Measurements from ENCODE around the gene BARHL2.

The BARHL2 gene

GRCh38 chr1:90716552-90717355 lies at the start of gene BARHL2:
BARHL2 (minus strand) TSS chr1:90717302; CDS start chr1:90717195, 107 bp downstream.
- H3K4me3 ChIP-seq (ENCODE audit: low read length in 2 of 2): peak within 1 kb of the TSS; percentile 47 to 62
- no peaks in the 10 kb centered on the region for H3K9me3 ChIP-seq (ENCODE audit: control insufficient read depth in 2 of 2, low read length in 2 of 2)
- no peak within 1 kb of the TSS for H3K27ac ChIP-seq (ENCODE audit: low read depth in 2 of 2, low read length in 2 of 2)
- H3K9ac ChIP-seq (ENCODE audit: low read depth in 1 of 2, low read length in 2 of 2): no peak within 1 kb of the TSS
- H3K36me3 ChIP-seq (ENCODE audit: control insufficient read depth in 2 of 2, insufficient read depth in 2 of 2, low read length in 2 of 2): no peaks in the 10 kb centered on the region
- H3K27me3 ChIP-seq (ENCODE audit: control insufficient read depth in 2 of 2, insufficient read depth in 2 of 2, low read length in 2 of 2): peaks cover 70 to 82% of the 10 kb centered on the region in 2 donors
- peaks cover 0 to 9% of the 10 kb centered on the region in 2 donors for H3K4me1 ChIP-seq (ENCODE audit: control insufficient read depth in 2 of 2, insufficient read depth in 2 of 2, low read length in 2 of 2)

DNA sequence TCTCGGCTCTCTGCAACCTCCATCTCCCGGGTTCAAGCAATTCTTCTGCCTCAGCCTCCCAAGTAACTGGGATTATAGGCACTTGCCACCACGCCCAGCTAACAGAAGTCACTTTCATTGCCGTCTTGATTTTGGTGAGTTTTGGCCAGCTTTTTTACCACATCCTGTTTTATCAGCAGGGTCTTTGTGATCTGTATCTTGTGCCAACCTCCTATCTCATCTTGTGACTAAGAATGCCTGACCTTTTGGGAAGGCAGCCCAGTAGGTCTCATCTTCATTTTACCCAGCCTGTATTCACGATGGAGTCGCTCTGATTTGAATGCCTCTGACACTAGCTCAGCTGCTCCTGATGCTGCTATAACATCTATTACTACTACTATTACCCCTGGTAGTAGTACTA lies 46.8 kb upstream of the BARHL2 start:
- H3K9me3 ChIP-seq (ENCODE audit: control insufficient read depth in 2 of 2, low read length in 2 of 2): no peaks in the 10 kb centered on the region
- no peak overlapping the region for H3K4me3 ChIP-seq (ENCODE audit: low read length in 2 of 2)
- no peak overlapping the region for H3K9ac ChIP-seq (ENCODE audit: low read depth in 1 of 2, low read length in 2 of 2)
- no peaks in the 10 kb centered on the region for H3K36me3 ChIP-seq (ENCODE audit: control insufficient read depth in 2 of 2, insufficient read depth in 2 of 2, low read length in 2 of 2)
- no peak overlapping the region for H3K27ac ChIP-seq (ENCODE audit: low read depth in 2 of 2, low read length in 2 of 2)
- H3K4me1 ChIP-seq (ENCODE audit: control insufficient read depth in 2 of 2, insufficient read depth in 2 of 2, low read length in 2 of 2): no peaks in the 10 kb centered on the region
- peaks cover 4 to 7% of the 10 kb centered on the region in 2 donors for H3K27me3 ChIP-seq (ENCODE audit: control insufficient read depth in 2 of 2, insufficient read depth in 2 of 2, low read length in 2 of 2)

DNA sequence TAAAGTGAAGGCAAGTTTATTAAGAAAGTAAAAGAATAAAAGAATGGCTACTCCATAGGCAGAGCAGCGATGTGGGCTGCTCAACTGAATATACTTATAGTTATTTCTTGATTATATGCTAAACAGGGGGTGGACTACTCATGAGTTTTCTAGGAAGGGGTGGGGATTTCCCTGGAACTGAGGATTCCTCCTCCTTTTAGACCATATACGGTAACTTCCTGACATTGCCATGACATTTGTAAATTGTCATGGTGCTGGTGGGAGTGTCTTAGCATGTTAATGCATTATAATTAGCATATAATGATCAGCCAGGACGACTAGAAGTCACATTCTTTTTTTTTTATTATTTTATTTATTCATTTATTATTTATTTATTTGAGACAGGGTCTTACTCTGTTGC lies 46.4 kb upstream of the BARHL2 start:
- H3K4me1 ChIP-seq (ENCODE audit: control insufficient read depth in 2 of 2, insufficient read depth in 2 of 2, low read length in 2 of 2): no peaks in the 10 kb centered on the region
- peaks cover 4 to 7% of the 10 kb centered on the region in 2 donors for H3K27me3 ChIP-seq (ENCODE audit: control insufficient read depth in 2 of 2, insufficient read depth in 2 of 2, low read length in 2 of 2)
- no peaks in the 10 kb centered on the region for H3K9me3 ChIP-seq (ENCODE audit: control insufficient read depth in 2 of 2, low read length in 2 of 2)
- no peak overlapping the region for H3K4me3 ChIP-seq (ENCODE audit: low read length in 2 of 2)
- no peaks in the 10 kb centered on the region for H3K36me3 ChIP-seq (ENCODE audit: control insufficient read depth in 2 of 2, insufficient read depth in 2 of 2, low read length in 2 of 2)
- no peak overlapping the region for H3K27ac ChIP-seq (ENCODE audit: low read depth in 2 of 2, low read length in 2 of 2)
- H3K9ac ChIP-seq (ENCODE audit: low read depth in 1 of 2, low read length in 2 of 2): no peak overlapping the region

- Histone ChIP-seq H3K4me1 (ENCODE audit: control insufficient read depth in 2 of 2, insufficient read depth in 2 of 2, low read length in 2 of 2) (no peaks in the 10 kb centered on the region), H3K9me3 (ENCODE audit: control insufficient read depth in 2 of 2, low read length in 2 of 2) (no peaks in the 10 kb centered on the region), H3K36me3 (ENCODE audit: control insufficient read depth in 2 of 2, insufficient read depth in 2 of 2, low read length in 2 of 2) (no peaks in the 10 kb centered on the region), H3K27ac (ENCODE audit: low read depth in 2 of 2, low read length in 2 of 2) (no peak overlapping the region), H3K4me3 (ENCODE audit: low read length in 2 of 2) (no peak overlapping the region), H3K9ac (ENCODE audit: low read depth in 1 of 2, low read length in 2 of 2) (no peak overlapping the region), H3K27me3 (ENCODE audit: control insufficient read depth in 2 of 2, insufficient read depth in 2 of 2, low read length in 2 of 2) (peaks cover 4 to 7% of the 10 kb centered on the region in 2 donors)
These were observed 44.9 kb upstream of the BARHL2 start for GRCh38 chr1:90761781-90762589.

- no peak overlapping the region for H3K9ac ChIP-seq (ENCODE audit: low read depth in 1 of 2, low read length in 2 of 2)
- no peaks in the 10 kb centered on the region for H3K9me3 ChIP-seq (ENCODE audit: control insufficient read depth in 2 of 2, low read length in 2 of 2)
- H3K4me3 ChIP-seq (ENCODE audit: low read length in 2 of 2): no peak overlapping the region
- H3K36me3 ChIP-seq (ENCODE audit: control insufficient read depth in 2 of 2, insufficient read depth in 2 of 2, low read length in 2 of 2): no peaks in the 10 kb centered on the region
- peaks cover 4 to 7% of the 10 kb centered on the region in 2 donors for H3K27me3 ChIP-seq (ENCODE audit: control insufficient read depth in 2 of 2, insufficient read depth in 2 of 2, low read length in 2 of 2)
- H3K4me1 ChIP-seq (ENCODE audit: control insufficient read depth in 2 of 2, insufficient read depth in 2 of 2, low read length in 2 of 2): no peaks in the 10 kb centered on the region
- no peak overlapping the region for H3K27ac ChIP-seq (ENCODE audit: low read depth in 2 of 2, low read length in 2 of 2)
These were observed 44.1 kb upstream of the BARHL2 start for GRCh38 chr1:90761156-90761555.

- Histone ChIP-seq H3K9me3 (ENCODE audit: control insufficient read depth in 2 of 2, low read length in 2 of 2) (no peaks in the 10 kb centered on the region), H3K9ac (ENCODE audit: low read depth in 1 of 2, low read length in 2 of 2) (no peak overlapping the region), H3K27ac (ENCODE audit: low read depth in 2 of 2, low read length in 2 of 2) (no peak overlapping the region), H3K4me1 (ENCODE audit: control insufficient read depth in 2 of 2, insufficient read depth in 2 of 2, low read length in 2 of 2) (no peaks in the 10 kb centered on the region), H3K27me3 (ENCODE audit: control insufficient read depth in 2 of 2, insufficient read depth in 2 of 2, low read length in 2 of 2) (peaks cover 0 to 3% of the 10 kb centered on the region in 2 donors), H3K36me3 (ENCODE audit: control insufficient read depth in 2 of 2, insufficient read depth in 2 of 2, low read length in 2 of 2) (no peaks in the 10 kb centered on the region), H3K4me3 (ENCODE audit: low read length in 2 of 2) (no peak overlapping the region)
These were observed 36.5 kb upstream of the BARHL2 start for GRCh38 chr1:90753556-90753955.

GRCh38 chr1:90748668-90749067 lies 31.6 kb upstream of the BARHL2 start:
- H3K27ac ChIP-seq (ENCODE audit: low read depth in 2 of 2, low read length in 2 of 2): no peak overlapping the region
- no peaks in the 10 kb centered on the region for H3K4me1 ChIP-seq (ENCODE audit: control insufficient read depth in 2 of 2, insufficient read depth in 2 of 2, low read length in 2 of 2)
- H3K9ac ChIP-seq (ENCODE audit: low read depth in 1 of 2, low read length in 2 of 2): no peak overlapping the region
- no peaks in the 10 kb centered on the region for H3K9me3 ChIP-seq (ENCODE audit: control insufficient read depth in 2 of 2, low read length in 2 of 2)
- no peak overlapping the region for H3K4me3 ChIP-seq (ENCODE audit: low read length in 2 of 2)
- H3K27me3 ChIP-seq (ENCODE audit: control insufficient read depth in 2 of 2, insufficient read depth in 2 of 2, low read length in 2 of 2): peaks cover 0 to 7% of the 10 kb centered on the region in 2 donors
- H3K36me3 ChIP-seq (ENCODE audit: control insufficient read depth in 2 of 2, insufficient read depth in 2 of 2, low read length in 2 of 2): no peaks in the 10 kb centered on the region

- no peak overlapping the region for H3K9ac ChIP-seq (ENCODE audit: low read depth in 1 of 2, low read length in 2 of 2)
- no peaks in the 10 kb centered on the region for H3K9me3 ChIP-seq (ENCODE audit: control insufficient read depth in 2 of 2, low read length in 2 of 2)
- H3K4me1 ChIP-seq (ENCODE audit: control insufficient read depth in 2 of 2, insufficient read depth in 2 of 2, low read length in 2 of 2): no peaks in the 10 kb centered on the region
- H3K27me3 ChIP-seq (ENCODE audit: control insufficient read depth in 2 of 2, insufficient read depth in 2 of 2, low read length in 2 of 2): peaks cover 3 to 8% of the 10 kb centered on the region in 2 donors
- no peak overlapping the region for H3K27ac ChIP-seq (ENCODE audit: low read depth in 2 of 2, low read length in 2 of 2)
- no peaks in the 10 kb centered on the region for H3K36me3 ChIP-seq (ENCODE audit: control insufficient read depth in 2 of 2, insufficient read depth in 2 of 2, low read length in 2 of 2)
- H3K4me3 ChIP-seq (ENCODE audit: low read length in 2 of 2): no peak overlapping the region
These were observed 29.8 kb upstream of the BARHL2 start for GRCh38 chr1:90746857-90747256.

DNA sequence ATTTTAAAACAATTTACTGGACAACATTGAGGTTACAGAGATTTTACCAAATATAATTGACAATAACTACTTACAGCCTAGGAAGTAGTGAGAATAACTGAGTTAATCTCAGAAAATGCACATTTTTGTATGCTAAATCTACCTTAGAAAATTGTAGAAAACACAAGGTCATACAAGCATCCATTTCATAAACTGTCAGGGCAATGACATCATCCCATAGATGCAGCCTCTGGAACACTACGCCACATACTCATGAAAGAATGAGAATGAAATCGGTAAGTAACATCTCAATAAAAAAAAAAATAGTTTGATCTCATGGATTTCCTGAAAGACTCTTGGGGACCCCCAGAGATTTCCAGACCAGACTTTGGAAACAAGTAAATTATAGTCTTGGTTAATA lies 28.9 kb upstream of the BARHL2 start:
- Histone ChIP-seq H3K27me3 (ENCODE audit: control insufficient read depth in 2 of 2, insufficient read depth in 2 of 2, low read length in 2 of 2) (peaks cover 3 to 8% of the 10 kb centered on the region in 2 donors), H3K9me3 (ENCODE audit: control insufficient read depth in 2 of 2, low read length in 2 of 2) (no peaks in the 10 kb centered on the region), H3K9ac (ENCODE audit: low read depth in 1 of 2, low read length in 2 of 2) (no peak overlapping the region), H3K4me1 (ENCODE audit: control insufficient read depth in 2 of 2, insufficient read depth in 2 of 2, low read length in 2 of 2) (no peaks in the 10 kb centered on the region), H3K4me3 (ENCODE audit: low read length in 2 of 2) (no peak overlapping the region), H3K27ac (ENCODE audit: low read depth in 2 of 2, low read length in 2 of 2) (no peak overlapping the region), H3K36me3 (ENCODE audit: control insufficient read depth in 2 of 2, insufficient read depth in 2 of 2, low read length in 2 of 2) (no peaks in the 10 kb centered on the region)

GRCh38 chr1:90732136-90732535 lies 15.0 kb upstream of the BARHL2 start:
- no peaks in the 10 kb centered on the region for H3K9me3 ChIP-seq (ENCODE audit: control insufficient read depth in 2 of 2, low read length in 2 of 2)
- H3K9ac ChIP-seq (ENCODE audit: low read depth in 1 of 2, low read length in 2 of 2): no peak overlapping the region
- H3K4me1 ChIP-seq (ENCODE audit: control insufficient read depth in 2 of 2, insufficient read depth in 2 of 2, low read length in 2 of 2): peaks cover 8 to 13% of the 10 kb centered on the region in 2 donors
- no peaks in the 10 kb centered on the region for H3K36me3 ChIP-seq (ENCODE audit: control insufficient read depth in 2 of 2, insufficient read depth in 2 of 2, low read length in 2 of 2)
- H3K27me3 ChIP-seq (ENCODE audit: control insufficient read depth in 2 of 2, insufficient read depth in 2 of 2, low read length in 2 of 2): peaks cover 61 to 69% of the 10 kb centered on the region in 2 donors
- H3K27ac ChIP-seq (ENCODE audit: low read depth in 2 of 2, low read length in 2 of 2): no peak overlapping the region
- no peak overlapping the region for H3K4me3 ChIP-seq (ENCODE audit: low read length in 2 of 2)
